ENCODE measurements around the gene SPON1. TPM values are rescaled to one million over a fixed set of nuclear protein-coding genes. Genes with fewer than 3 reads are reported as not detected.

SPON1 gene
- total RNA-seq, 2 donors from 2014 or later = 9.3 to 26.7 TPM

- intact Hi-C loops (cut with DNase I) = loop anchor here (10.0 kb wide), 1 partner anchor 146 kb away; no protein-coding TSS in a partner anchor
- Histone ChIP-seq H3K27me3 (no peaks in the 10 kb centered on the region), H3K36me3 (replicated peaks in 1 of 2; ENCODE audit: insufficient read depth in 1 of 2, low read depth in 2 of 2) (no peaks in the 10 kb centered on the region), H3K4me1 (peaks cover 25% of the 10 kb centered on the region), H3K4me3 (no peak overlapping the region), H3K27ac (no peak overlapping the region), H3K9me3 (no peaks in the 10 kb centered on the region)
- ATAC-seq (peak; percentile 62), DNase-seq (peak in 1 of 4 donors; percentile 17)
- 12 to 20% methylated on average over 5 of the region's 5 CpGs for WGBS, 2 donors
- TF ChIP-seq CTCF (IDR thresholded peaks at IDR 0.05) = peak; percentile 17 to 59 (median 45)
- TF ChIP-seq POLR2A (IDR thresholded peaks at IDR 0.05) = no peak
Observed at GRCh38 chr11:14308114-14308896, 345.8 kb downstream of the SPON1 start.

- H3K27ac ChIP-seq = no peak overlapping the region
- DNase-seq (no peak), ATAC-seq (no peak)
- WGBS, 2 donors = 82 to 92% methylated on average over 1 of the region's 1 CpG
- no peak for TF ChIP-seq CTCF (IDR thresholded peaks at IDR 0.05)
- TF ChIP-seq POLR2A (IDR thresholded peaks at IDR 0.05) = no peak
- H3K36me3 ChIP-seq (replicated peaks in 1 of 2; ENCODE audit: insufficient read depth in 1 of 2, low read depth in 2 of 2) = no peaks in the 10 kb centered on the region
- H3K4me1 ChIP-seq = peaks cover 25% of the 10 kb centered on the region
- no peak overlapping the region for H3K4me3 ChIP-seq
- H3K27me3 ChIP-seq = no peaks in the 10 kb centered on the region
- intact Hi-C loops (cut with DNase I) = loop anchor here (10.0 kb wide), 1 partner anchor 146 kb away; no protein-coding TSS in a partner anchor
- H3K9me3 ChIP-seq = no peaks in the 10 kb centered on the region
Observed at GRCh38 chr11:14308897-14309387, 346.4 kb downstream of the SPON1 start.

- Histone ChIP-seq H3K9me3 (no peaks in the 10 kb centered on the region), H3K4me3 (no peak overlapping the region), H3K36me3 (replicated peaks in 1 of 2; ENCODE audit: insufficient read depth in 1 of 2, low read depth in 2 of 2) (no peaks in the 10 kb centered on the region), H3K27me3 (no peaks in the 10 kb centered on the region), H3K4me1 (peaks cover 25% of the 10 kb centered on the region), H3K27ac (no peak overlapping the region)
- ATAC-seq (no peak), DNase-seq (no peak)
- WGBS, 2 donors = 76 to 80% methylated on average over 4 of the region's 4 CpGs
- no peak for TF ChIP-seq POLR2A (IDR thresholded peaks at IDR 0.05)
- intact Hi-C loops (cut with DNase I) = loop anchor here (10.0 kb wide), 1 partner anchor 145 kb away; no protein-coding TSS in a partner anchor
Observed at GRCh38 chr11:14309425-14310192, 347.1 kb downstream of the SPON1 start.

GRCh38 chr11:14310679-14311078 is 348.2 kb downstream of the SPON1 start:
- no peak for DNase-seq
- WGBS, 2 donors = 84 to 86% methylated on average over 1 of the region's 1 CpG
- intact Hi-C loops (cut with DNase I) = no loop called here
- no peak for ATAC-seq
- Histone ChIP-seq H3K4me1 (peaks cover 25% of the 10 kb centered on the region), H3K27me3 (no peaks in the 10 kb centered on the region), H3K27ac (no peak overlapping the region), H3K4me3 (no peak overlapping the region), H3K36me3 (replicated peaks in 1 of 2; ENCODE audit: insufficient read depth in 1 of 2, low read depth in 2 of 2) (no peaks in the 10 kb centered on the region), H3K9me3 (no peaks in the 10 kb centered on the region)
- no peak for TF ChIP-seq CTCF (IDR thresholded peaks at IDR 0.05)
- no peak for TF ChIP-seq POLR2A (IDR thresholded peaks at IDR 0.05)
